HG03139 (cell line): ENCODE data around the gene FUT2.
"Not testable (repeated sequence)": the region's sequence is repeated elsewhere in the genome, so short reads cannot be mapped to it uniquely, and the experiment has no call there.

Experiments
- ATAC-seq: cut with Tn5 transposase; IDR thresholded peaks from one replicate; pipeline ENCODE4 v1.9.1; 2021; ENCODE audit not compliant: unreplicated experiment

The FUT2 gene

DNA sequence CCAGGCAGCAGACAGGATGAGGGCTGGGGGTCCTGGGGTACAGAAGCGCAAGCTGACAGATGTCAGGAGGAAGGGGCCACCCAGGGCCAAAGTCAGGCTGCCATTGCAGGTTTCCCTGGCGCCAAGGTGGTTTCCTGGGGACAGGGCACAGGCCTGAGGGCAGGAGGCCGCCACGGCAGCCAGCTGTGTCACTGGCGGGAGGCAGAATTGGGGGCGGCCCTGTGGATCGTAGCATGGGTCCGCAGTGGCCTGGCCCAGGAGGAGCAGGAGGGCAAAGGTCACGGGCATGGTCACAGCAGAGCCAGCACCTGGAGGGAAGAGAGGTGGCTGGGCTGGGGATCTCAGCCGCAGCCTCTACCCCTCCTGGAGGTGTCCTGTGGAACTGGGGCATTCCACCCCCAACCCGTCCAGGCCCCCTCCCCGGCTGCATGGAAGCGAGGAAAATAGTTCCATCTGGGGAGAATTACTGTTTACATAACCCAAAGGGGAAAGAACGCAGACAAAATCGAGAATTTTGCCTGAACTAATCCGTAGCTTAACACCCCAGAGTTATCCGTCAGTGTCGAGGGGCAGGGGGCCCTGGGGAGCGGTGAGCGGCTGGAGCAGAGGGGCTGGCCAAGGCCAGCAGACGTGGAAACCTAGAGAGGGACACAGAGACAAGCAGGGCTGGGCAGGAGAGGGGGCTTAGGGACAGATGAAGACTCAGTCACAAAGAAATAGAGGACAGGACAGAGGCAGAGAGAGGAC lies 24.9 kb upstream of the FUT2 start:
- no peak for ATAC-seq

DNA sequence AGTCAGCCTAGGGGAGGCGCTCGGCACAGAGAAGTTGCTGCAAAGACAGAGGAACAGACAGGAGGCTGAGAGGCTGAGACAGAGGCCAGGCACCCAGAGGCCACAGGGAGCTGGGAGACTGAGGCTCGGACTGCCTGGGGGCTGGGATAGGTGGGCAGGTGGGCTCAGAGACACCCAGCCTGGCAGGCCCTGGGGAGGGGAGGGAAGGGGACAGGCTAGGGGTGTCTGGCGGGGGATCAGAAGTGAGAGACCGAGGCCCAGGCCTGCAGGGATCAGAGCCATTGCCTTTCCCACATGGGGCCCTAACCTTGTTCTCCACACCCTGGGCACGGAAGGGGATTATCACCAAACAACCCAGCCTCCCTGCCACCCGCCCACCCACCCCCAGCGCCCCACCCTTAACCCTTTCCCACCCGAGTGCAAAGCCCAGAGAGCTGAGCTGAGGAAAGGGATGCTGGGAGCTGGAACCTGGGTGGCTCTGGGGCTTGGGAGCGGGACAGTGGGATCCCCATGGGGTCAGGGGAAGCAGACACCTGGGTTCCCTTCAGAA lies 24.2 kb upstream of the FUT2 start:
- no peak for ATAC-seq

DNA sequence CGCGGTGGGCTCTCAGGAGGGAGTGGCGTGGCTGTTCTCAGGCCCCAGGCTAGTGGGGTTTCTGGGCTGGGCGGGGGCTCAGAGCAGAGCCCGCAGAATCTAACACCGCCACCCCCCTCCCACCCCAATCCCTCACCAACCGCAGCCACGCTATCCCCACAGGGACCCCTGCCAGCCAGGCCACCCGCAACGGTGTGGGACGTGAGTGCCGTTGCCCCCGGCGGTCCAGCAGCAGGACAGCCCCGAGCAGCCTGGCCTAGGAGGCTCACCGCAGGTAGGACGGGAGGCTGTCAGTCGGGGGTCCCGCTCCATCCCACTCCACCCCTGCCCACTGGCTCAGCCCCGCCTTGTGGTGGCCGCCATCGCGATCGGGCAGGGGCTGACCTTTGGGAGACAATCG lies 22.8 kb upstream of the FUT2 start, which contains the start of gene NTN5:
Gene NTN5 (minus strand): TSS at position 24 of the 400 bp plus-strand sequence. CDS start 2,031 bp downstream, outside the sequence.
- no peak for ATAC-seq

DNA sequence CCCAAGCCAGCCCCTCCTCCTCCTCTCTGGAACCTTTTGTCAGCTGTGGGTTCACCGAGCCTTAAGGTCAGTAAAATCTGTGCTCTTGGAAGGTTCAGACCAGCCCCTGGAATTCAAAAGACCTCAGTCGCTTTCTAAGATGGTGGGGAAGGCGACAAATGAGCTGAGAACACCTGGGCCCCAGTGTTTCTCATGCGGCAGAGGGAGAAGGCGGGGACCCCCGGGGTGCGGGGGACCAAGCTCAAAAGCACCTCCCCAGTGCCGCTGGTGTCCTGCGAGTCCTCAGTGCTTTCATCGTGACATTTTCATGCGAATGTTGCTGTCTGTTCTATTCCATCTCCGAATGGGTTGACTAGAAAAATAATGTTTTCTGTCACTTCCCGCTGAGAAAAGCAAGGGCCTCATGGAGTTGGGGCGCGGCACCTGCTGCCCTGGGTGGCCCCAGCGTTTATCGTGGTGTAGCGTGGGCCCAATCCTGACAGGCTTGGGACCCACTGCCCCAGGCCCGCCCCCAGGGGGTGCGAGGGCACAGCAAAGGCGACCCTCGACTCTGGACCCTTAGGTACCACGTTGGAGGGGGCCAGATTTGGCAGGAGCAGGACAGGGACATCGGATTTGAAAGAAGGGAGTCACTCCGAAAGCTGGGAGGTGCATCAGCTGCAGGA lies 22.2 kb upstream of the FUT2 start:
- ATAC-seq = no peak

DNA sequence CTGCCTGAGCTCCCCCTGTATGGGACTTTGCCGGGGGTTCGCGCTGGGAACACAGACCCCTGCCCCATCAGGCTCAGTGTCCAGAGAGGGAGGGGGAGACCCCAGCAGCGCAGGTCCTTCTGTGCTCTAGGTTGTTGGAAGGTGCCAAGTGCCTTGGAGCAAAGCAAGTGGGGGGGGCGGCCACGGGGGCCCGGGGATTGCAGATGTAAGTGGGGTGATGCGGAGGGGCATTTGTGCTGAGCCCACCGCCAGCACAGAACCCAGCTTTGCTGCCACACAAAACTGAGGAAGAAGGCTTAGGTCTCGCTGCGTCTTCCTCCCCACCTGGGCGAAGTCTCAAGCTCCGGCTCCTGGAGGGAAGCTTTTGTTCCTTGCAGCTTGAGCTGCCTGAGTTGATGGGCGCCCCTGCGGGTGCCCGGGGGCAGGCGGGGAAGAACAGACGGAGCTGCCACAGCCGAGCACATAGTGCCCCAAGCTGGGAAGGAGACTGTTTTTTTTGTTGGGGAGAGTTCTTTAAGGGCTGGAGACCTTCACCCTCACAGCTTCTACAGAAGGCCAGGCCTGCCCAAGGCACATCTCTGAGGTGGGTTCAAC lies 21.5 kb upstream of the FUT2 start:
- ATAC-seq = no peak

DNA sequence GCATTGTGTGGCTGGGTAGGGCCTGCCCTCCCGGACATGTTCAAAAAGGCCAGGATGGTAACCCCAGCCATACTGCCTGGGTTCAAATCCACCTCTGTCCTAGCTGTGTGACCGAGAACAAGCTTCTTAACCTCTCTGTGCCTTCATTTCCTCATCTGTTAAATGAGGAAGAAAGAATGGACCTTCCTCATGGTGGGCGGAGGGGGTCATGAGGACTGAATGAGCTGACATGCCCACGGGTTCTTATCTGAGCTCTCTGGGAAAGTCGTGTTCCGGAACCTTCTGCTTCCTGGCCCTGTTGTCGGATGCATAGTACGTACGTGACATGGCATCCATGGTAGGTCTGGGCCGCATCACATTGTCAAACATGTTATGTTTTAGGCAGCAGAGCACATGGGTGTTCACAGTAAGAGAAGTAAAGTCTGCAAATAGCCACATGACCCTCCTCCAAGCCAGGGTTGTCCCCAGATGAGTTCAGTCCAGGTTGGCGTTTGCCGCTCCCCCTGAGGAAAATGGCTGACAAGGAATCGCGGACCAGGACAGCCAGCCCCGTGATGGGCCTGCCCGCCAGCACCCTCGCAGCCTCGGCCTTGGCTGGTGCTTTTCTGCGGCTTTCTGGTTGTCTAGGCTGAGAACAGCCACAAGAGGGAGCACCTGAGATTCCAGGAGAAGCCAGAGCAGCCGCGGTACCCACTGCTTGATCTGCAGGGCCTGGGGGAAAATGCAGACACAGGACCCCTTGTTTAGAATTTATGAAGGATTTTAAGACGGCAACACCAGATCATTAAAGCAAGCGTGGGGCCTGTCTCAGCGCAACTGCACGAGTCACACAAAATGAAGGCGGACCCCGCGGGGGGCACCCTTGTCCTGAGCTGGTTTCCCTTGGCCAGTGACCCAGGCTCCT lies 20.6 kb upstream of the FUT2 start:
- ATAC-seq = no peak

DNA sequence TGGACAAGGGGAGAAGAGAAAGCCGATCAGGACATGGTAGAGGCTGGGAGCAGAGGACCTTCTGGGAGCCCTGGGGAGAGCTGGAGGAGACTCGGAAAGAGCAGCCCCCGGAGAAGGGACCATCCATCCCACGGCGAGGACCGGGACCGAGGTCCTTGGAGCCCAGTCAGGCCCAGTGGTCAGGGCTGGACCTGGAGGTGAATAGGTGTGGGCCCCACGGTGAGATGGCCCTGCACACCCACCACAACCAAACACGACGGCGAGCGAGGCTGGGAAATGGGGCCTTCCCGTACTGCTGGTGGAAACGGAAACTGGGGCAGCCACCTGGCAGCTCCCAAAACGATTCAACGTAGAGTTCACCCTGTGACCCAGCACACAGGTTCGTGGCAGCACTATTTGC lies 19.3 kb upstream of the FUT2 start:
- ATAC-seq = no peak

DNA sequence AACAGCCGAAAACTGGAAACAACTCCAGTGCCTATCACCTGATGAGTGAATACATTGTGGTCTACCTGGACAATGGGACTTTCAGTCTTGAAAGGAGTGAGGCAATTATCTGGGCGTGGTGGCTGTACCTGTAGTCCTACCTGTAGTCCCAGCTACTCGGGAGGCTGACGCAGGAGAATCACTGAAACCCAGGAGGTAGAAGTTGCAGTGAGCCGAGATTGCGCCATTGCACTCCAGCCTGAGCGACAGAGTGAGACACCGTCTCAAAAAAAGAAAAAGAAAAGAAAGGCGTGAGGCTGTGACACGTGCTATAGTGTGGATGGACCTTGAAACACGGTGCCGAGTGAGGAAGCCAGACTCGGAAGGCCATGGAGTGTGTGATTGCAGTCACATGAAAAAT lies 18.9 kb upstream of the FUT2 start:
- no peak for ATAC-seq

DNA sequence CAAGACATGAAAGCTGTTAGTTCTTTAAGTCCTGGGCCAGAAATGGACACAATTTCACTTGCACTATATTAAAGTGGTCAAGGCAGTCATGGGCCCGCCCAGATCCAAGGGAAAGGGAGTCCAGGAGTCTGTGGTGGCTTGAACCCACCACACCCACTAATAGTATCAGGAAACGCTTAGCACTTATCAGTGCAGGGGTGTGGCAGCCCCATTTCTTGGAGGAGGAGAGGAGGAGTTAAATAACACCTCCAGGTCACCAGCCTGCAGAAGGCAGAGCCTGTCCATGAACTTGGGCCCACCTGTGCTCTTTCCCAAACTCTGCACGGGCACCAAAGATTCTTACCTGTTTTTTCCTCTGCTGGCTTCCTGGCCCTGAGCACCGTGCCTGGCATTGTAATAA lies 17.6 kb upstream of the FUT2 start:
- no peak for ATAC-seq

DNA sequence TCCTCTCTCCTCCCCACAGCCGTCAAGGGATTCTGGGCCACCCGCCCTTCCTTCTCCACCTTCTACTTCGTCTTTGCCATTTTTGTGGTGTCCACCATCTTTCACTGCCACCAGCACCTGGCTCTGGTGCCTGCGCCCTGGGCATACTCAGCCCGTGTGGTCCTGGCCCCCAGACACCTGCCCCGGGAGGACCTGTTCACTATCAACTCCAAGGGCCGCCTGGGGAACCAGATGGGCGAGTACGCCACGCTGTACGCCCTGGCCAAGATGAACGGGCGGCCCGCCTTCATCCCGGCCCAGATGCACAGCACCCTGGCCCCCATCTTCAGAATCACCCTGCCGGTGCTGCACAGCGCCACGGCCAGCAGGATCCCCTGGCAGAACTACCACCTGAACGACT lies 15.8 kb upstream of the FUT2 start:
- ATAC-seq = not testable (repeated sequence)

DNA sequence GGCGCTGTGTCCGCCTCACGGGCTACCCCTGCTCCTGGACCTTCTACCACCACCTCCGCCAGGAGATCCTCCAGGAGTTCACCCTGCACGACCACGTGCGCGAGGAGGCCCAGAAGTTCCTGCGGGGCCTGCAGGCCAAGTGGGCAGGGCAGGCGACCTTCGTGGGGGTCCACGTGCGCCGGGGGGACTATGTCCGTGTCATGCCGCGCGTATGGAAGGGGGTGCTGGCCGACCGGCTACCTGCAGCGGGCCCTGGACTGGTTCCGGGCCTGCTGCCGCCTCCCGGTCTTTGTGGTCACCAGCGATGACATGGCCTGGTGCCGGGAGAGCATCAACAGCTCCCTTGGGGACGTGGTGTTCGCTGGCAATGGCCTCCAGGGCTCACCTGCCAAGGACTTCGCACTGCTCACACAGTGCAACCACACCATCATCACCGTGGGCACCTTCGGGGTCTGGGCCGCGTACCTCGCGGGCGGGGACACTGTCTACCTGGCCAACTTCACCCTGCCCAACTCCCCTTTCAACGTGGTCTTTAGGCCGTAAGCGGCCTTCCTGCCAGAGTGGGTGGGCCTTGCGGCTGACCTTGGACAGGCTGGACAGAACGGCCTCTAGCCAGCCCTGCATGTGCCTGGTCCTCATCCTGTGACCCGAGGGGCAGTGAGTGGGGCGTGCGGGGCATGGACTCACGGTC lies 15.2 kb upstream of the FUT2 start:
- no peak for ATAC-seq

DNA sequence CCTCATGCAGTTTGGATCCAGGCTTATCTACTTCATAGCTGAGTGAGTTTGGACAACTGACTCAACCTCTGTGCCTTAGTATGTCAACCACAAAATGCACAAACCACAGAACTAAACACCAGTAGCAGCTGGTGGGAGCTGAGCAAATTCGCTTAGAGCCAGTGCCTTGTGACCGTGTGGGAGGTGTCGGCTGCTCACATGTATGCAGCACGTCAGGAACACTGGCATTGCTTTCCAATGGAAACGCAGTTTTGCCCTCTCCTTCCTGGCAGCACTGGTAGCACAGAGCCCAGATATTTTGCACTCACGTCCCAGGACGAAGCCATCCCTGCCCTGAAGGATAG lies 14.7 kb upstream of the FUT2 start:
- no peak for ATAC-seq

DNA sequence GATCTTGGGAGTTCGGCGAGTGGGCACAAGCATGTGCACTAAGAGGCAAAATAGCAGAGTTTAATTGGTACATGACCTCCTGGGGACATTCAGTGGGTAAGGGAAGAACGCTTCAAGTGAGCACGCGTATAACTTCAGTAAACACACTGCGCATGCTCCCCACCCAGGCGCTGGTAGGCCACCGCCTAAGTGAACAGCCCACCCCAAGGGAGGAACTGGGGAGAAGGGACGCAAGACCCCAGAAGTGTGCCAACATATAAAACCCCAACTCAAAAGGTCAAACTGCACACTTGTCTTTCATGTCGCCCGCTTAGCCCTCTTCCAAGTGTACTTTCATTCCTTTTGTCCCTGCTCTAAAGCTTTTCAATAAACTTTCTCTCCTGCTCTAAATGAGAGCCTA lies 12.4 kb upstream of the FUT2 start:
- ATAC-seq = no peak

DNA sequence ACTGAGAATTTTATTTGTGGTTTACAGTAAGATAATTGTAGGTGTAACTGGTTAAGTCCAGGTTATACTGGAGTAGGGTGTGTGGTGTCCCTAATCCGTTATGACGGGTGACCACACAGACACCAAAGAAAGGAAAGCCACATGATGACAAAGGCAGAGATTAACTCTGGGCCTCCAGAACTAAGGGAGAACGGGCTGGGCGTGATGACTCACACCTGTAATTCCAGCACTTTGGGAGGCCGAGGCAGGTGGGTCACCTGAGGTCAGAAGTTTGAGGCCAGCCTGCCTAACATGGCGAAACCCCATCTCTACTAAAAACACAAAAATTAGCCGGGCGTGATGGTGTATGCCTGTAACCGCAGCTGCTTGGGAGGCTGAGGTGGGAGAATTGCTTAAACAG lies 10.2 kb upstream of the FUT2 start:
- no peak for ATAC-seq

DNA sequence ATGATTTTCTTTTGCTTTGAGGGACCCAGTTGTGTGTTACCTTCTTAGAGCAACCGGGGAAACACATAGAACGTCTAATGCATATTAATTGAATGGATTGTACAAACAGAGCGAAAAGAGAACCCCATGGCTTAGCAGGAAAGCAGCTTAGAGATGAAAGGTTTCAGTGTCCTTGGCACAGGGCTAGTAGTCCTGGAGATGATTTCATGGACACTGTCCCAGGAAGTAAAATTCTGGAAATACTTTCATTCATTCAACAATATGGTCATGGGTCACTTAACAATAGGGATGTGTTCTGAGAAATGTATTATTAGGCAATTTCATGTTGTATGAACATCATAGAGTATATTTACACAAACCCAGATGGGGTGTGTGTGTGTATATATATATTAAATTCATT lies 9.7 kb upstream of the FUT2 start:
- no peak for ATAC-seq

DNA sequence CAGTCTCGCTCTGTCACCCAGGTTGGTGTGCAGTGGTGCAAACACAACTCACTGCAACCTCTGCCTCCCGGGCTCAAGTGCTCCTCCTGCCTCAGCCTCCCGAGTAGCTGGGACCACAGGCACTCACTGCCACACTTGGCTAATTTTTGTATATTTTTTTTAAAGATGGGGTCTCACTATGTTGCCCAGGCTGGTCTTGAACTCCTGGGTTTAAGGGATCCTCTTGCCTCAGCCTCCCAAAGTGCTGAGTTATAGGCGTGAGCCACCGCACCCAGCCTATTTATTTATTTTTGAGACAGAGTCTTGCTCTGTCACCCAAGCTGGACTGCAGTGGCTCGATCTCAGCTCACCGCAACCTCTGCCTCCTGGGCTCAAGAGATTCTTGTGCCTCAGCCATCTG lies 9.1 kb upstream of the FUT2 start:
- not testable (repeated sequence) for ATAC-seq

DNA sequence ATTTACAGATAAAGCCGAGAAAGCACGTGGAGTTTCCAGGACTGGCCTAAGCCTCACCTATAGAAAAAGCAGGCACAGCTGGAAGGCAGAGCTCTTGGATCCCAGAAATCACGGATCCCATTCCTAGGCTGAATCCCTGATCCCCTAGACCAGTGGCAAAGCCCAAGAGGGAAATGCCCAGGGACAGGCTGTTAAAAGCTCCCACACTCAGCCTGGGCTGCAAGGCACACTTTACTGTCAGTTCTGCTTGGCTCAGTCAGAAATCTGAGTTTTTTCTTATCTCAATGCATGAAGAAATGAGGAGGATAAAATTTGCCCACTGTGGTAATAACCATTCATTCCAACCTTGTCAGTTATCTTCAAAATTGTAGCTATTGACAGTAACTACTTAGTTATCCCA lies 8.0 kb upstream of the FUT2 start:
- no peak for ATAC-seq

DNA sequence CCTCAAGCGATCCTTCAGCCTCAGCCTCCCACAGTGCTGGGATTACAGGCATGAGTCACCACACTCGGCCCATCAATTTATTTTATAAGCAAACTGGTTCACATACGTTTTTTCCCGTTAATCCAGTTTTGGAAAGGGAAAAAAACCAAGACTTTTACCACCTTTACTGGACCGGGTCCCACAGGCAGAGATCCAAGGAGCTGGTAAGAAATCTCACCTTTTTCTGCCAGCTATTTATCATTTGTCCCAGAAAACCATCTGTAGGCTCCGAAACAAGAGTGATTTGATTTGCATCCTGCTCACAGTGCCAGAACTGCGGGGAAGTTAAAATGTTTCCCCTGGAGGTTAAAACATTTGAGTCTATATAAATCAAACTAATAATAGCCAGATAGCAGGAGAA lies 6.3 kb upstream of the FUT2 start:
- no peak for ATAC-seq

DNA sequence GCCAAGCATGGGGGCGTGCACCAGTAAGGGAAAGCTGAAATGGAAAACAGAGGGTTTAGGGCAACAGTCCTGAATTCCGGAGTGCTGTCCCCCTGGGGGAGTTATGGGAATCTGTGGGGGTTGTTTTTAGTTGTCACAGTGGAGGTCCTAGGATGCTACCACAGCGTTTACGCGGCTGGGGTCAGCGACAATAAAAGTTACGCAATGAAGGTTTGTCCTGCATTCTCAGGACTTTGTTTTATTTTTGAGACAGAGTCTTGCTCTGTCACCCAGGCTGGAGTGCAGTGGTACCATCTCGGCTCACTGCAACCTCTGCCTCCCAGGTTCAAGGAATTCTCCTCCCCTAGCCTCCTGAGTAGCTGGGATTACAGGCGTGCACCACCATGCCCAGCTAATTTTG lies 2.1 kb upstream of the FUT2 start:
- ATAC-seq = not testable (repeated sequence)

DNA sequence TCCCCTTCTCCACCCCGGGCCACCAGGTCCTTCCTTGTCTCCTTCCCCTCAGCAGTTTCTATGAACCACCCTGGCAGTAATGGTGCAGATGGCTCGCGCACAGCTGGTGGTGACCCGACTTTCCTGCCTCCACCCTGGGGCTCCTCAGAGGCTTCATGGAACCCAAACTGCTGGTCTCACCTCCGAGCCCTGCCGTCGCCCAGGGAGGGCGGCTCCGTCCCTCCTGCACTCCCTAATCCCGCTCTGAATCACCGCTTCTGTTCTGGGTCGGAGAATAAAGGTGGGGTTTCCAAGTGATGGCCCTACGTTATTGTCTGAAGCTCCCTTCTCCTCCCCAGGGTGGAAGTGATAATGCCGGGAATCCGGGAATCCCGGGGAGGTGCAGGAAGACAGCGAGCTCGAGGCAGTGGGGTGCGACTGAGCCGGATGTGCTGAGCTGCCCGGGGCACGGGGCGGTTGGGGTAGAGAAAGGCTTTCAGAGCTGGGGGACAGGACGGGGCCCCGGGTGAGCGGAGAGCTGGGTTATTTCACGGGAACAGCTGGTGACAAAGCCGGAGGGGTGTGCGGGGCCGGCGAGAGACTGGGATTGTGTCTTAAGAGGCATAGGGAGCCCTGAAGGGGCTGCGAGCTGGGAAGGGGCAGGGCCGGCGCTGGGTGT lies 711 bp downstream of the FUT2 start:
- ATAC-seq = no peak
